CD4-positive, alpha-beta T cell treated with Interleukin-6 at 100 ng/mL for 8 hours (primary cell): ENCODE measurements around the gene CLEC16A.
"Not testable (repeated sequence)": the region's sequence is repeated elsewhere in the genome, so short reads cannot be mapped to it uniquely, and the experiment has no call there.

Experiments used
- DNase-seq: peaks from one replicate; pipeline ENCODE4 v3.0.0-alpha.2; 2020; ENCODE audit warnings: mixed read lengths, low spot score

The CLEC16A gene

DNA sequence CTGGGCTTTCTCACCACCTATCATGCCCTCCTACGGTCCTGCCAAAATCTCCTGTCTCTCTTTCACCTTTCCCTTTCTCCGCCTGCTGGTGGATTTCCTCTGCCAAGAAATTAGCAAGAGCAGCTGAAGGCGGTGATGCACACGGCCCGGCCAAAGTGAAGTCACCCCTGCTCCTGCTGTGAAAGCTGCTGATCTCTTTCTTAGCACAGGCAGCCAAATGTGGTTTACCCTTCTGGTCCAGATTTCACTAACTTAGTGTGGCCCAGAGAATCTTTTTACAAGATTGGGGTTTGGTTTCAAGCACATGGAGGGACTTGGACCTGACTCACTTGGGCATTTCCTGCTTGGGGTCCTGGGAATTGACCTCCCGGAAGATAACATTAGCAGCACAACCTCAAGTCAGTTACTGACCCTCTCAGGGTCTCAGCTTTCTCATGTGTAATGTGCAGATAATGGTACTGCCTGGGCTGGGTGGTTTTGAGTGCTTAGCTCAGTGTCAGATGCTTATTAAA lies 155.9 kb downstream of the CLEC16A start:
- DNase-seq, result no peak

DNA sequence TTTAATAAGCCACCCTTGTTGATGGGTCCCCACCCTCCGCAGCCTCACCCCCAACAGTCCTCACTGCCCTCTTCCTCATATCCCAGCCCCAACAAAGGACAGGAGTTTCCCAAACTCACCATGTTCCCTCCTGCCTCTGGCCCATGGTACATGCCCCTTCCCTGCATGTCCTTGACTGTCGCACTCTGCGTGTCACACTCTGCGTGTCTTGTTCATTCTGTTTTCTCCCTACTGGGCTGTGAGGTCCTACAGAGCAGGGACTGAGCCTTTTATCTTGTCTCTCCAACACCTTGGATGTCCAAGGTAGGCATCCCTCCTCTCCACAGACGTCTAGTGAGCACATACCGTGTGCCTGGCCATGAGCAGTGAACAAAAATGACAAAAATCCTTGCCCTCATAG lies 156.9 kb downstream of the CLEC16A start:
- DNase-seq, result no peak

DNA sequence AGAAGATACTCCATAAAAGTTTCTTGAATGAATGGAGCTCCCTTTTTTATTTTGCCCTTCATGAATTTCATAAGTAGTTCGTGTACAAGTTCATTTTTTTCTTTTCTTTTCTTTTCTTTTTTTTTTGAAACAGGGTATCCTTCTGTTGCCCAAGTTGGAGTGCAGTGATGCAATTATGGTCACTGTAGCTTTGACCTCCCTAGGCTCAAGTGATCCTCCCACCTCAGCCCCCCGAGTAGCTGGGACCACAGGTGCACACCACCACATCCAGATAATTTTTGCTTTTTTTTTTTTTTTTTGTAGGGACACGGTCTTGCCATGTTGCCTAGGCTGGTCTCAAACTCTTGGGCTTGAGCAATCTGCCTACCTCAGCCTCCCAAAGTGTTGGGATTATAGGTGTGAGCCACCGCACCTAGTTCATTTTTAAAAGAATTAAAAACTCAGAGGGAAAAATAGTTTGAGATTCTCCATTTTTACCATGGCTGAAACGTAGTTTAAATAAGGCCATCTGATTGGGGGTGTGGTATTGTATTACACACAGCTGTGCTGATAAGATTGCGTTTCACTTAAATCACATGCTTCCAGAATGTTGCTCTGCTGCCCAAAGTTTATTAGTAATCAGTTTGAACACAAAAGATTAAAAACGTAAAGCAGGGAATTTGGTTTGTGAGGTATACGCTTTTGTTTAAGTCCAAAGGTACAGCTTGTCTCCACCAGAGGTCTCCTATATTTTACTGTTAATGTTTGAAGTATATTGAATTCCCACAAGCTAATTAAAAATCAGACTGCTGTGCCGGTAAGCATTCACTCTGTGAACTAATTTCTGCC lies 157.5 kb downstream of the CLEC16A start:
- DNase-seq, result no peak

DNA sequence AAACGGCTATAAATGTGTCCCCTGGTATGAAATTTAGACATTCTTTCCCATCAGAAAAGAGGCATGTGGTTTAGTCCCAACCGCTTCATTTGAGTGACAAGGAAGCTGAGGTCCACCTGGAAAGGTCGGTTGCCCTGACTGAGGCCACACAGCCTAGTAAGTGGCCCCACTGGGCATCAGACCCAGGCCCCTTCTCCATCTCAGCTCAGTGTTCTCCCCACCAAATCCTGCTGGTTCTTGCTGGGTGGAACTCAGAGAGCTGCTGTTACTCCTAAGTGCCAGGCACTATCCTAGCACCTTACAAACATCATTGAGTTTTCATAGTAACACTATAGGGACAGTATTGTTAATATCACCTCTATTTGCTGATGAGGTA lies 158.1 kb downstream of the CLEC16A start:
- DNase-seq, result no peak

DNA sequence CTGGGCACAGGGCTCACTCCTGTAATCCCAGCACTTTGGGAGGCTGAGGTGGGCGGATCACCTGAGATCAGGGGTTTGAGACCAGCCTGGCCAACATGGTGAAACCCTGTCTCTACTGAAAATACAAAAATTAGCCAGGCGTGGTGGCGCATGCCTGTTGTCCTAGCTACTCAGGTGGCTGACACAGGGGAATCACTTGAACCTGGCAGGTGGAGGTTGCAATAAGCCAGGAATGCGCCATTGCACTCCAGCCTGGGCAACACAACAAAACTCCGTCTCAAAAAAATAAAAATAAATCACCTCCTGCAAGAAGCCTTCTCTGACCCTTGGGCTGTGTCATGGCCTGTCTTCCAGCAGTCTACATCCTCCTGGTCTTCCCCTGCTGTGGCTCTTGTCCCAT lies 158.9 kb downstream of the CLEC16A start:
- DNase-seq, result not testable (repeated sequence)

DNA sequence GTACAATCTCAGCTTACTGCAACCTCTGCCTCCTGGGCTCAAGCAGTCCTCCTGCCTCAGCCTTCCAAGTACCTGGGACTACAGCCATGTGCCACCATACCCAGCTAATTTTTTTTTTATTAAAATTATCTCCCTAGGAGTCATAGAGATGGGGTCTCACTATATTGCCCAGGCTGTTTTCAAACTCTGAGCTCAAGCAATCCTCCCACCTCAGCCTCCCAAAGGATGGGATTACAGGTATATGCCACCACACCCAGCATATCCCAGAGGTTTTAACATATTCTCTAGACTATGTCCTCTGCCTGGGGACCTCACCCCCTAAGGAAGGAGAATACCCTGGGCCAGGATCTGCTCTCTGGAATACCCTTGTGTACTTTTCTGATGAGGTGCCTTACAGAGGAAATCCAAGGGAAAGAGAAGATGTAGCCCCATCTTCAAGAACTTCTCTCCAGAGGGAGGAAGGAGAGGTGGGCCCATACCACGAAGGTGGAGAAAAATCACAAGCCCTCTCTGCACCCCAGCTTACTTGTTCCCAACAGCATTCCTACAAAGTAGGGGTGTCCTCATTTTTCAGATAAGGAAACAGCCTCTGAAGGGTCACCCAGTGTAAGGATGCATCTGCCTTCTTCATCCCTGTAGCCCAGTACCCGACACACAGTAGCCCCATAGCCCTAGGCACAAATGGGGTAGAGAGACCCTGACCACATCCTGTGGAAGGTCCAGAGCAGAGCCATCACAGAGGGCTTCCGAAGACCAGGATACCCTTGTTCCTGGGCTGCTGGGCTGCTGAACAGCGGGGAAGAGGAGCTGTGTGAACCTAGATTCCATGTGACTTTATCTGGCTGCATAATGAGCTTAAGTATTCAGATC lies 160.0 kb downstream of the CLEC16A start:
- DNase-seq, result no peak

DNA sequence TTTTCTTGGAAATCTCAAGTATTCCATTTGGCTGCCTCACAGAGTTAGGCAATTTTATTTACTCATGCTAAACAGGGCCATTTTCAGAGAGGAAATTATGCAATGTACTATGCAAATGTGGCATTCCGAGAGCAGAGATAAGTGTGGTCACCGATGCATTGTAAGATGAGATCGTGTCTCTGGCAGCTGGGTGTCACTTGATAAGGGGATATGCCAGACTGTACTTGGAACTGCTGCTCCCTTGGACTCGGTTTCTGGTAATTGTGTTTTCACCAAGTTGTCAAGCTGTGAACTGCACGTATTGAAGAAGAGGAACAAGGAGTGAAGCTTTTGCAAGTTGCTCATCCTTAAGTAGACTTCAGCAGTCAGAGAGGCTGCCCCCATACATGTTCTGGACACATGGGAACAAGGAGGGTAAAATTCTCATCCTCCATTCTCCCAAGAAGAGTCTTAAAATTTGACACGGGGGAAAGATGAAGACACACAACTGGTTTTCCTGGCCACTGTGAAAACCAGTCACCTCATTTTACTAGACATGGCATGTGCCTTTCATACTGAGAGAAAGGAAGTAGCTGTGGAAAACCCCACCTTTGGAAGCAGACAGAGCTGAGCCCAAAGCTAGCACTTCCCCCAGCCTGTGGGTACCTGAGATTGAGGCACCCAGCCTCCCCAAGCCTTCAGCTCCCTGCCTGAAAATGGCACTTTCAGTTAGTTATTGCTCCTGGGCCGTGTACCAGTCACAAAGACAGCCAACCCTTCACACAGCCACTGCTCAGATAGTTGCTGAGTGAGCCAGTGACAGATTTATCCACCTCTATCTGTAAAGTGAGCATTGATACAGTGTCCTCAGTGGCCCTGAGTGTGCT lies 160.9 kb downstream of the CLEC16A start:
- peak; percentile 29 for DNase-seq

DNA sequence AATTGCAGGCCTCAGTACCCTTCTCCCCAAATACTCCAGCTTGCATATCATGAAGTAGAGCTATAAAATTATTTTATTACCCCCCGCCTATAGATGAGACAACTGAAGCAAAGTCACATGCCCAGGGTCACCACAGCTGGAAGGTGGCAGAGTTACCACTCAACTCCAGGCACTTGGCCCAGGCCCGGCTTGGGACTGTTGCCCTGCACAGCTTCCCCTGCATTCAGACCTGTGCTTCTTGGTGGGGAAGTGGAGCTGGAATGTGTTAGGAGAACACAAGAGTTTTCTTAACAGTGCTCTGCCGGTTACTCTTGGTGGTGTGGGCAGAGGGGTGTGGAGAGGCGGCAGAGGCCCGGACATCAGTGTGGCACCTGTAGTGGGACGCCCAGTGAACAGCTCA lies 162.4 kb downstream of the CLEC16A start:
- DNase-seq, result no peak

DNA sequence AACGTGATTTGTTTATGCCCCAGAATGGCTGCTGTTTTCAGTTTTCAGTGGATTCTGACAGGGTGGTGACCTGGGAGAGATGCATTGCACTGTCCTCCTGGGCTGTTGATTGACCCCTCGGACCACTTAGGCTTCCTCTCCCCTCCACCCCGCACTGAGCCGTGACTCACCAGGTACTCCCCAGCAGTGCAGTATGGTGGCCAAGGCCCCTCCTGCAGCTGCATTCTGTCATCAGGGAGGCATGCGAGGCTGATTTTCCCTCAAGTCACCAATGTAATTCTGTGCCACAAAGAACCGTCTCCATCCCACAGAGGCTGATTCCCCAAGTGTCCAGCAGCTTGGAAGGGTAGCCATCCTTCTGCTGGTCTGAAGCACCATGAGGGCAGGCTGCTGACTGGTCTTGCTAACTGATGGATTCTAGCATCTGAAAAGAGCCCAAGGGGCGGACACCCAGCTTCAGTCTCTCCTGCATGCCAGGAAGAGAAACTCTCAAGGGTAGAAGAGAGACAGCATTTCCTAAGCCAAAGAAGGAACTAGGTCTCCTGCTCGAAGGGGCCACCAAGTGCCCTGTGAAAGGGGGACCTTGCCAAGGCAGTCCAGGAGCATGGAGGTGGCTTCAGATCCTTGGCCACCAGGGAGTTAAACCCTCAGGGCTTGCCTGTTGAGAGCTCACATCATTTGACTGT lies 163.6 kb downstream of the CLEC16A start:
- DNase-seq, result no peak

DNA sequence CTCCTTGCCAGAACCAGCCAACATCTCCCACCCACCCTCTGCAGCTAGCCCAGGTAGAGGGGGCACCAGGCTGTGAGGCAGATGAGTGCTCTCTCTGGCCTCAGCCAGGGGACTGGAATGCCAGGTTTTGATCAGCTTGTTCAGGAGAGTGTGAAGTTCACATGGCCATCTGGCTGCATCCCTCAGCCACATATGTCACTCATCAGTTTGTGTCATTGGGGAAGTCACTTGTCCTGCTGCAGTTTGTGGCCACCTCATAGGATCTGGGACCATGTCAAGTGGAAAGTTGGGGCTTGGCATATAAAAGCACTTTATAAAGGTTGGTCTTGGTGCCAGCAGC lies 164.1 kb downstream of the CLEC16A start:
- no peak for DNase-seq

DNA sequence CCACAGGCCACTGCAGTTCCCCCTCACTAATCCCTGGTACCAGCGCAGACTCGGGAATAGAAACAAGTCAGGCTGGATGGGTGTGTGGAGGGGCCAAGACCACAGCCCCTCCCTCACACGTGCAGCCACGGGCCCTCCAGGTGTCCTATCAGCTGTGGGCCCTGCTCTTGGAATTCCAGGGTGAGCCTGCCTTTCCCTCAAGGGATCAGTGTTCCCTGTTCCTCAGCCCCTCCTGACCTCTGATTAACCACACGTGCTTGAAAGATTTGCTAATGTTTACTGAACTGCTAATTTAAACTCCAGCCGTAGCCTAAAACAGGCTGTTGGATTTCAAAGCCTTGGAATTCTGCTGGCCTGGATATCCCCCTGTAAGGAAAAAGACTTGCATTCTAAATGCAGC lies 165.2 kb downstream of the CLEC16A start:
- DNase-seq, result no peak

DNA sequence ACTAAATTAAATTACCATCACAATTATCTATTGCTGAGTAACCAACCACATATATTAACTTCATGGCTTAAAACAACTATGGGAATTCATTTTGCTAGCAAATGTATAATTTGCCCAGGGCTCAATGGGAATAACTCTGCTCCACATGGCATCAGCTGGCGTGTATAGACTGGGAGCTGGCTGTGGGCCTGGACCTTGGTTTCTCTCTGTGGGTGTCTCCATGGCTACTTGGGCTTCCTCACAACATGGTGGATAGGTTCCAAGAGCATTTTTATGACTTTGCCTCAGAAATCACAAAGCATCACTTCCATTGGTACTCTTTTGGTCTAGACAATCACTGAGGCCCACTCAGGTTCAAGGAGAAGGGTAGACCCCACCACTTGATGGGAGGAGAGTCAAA lies 166.8 kb downstream of the CLEC16A start:
- no peak for DNase-seq

DNA sequence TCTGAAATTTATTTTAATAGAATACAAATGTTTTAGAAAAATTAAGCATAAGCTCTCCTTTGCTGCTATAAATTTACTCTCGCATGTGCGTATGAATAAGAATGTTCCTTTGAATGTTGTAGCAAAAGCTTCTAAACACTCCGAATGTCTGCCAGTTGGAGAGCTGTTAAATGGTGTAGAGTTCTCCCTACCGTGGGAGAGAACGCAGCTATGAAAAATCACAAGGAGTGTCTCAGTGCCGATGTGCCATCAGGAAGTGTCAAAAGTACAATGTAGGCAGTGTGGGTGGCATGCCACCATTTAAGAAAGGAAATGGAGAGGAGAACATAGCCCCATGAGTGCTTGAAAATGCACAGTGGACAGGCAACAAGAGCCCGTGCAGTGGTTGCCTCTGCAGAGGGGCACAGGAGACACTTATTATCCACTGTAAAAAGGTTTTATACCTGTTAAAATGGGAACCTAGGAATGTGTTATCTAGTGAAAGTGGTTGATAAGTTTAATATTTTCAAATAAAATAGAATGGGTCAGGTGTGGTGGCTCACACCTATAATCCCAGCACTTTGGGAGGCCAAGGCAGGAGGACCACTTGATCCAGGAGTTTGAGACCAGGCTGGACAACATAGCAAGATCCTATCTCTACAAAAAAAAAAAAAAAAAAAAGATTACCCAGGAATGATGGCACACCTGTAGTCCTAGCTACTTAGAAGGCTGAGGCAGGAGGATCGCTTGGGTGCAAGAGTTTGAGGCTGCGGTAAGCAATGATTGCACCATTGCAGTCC lies 167.7 kb downstream of the CLEC16A start:
- no peak for DNase-seq

DNA sequence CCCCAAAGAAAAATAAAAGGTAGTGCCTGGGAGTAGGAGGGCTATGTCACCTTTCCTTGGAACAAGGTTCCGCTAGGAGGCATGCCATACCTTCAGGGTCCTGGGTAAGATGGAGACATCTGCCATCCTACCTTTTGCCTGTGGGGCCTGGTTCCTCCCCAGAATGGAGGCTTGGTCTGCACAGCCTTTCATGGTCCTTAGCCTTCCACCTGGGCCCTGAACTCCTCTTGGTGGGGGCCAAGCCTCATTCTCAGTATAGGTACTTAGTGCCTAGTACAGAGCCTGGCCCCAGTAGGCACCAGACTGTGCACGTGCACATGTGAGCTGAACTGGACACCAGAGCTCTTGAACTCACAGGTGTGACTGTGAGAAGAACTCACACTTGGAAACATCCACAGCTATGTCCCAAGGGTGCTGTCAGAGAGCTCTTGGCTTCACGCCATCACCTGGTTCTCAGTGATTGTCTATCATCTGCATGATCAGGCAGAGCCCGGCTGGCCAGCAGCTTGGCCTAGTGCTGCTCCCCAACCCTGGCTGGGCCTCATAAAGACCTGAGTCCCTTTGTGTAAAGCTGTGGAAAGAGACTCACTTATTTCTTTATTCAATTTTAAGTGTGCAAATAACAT lies 168.5 kb downstream of the CLEC16A start:
- no peak for DNase-seq

DNA sequence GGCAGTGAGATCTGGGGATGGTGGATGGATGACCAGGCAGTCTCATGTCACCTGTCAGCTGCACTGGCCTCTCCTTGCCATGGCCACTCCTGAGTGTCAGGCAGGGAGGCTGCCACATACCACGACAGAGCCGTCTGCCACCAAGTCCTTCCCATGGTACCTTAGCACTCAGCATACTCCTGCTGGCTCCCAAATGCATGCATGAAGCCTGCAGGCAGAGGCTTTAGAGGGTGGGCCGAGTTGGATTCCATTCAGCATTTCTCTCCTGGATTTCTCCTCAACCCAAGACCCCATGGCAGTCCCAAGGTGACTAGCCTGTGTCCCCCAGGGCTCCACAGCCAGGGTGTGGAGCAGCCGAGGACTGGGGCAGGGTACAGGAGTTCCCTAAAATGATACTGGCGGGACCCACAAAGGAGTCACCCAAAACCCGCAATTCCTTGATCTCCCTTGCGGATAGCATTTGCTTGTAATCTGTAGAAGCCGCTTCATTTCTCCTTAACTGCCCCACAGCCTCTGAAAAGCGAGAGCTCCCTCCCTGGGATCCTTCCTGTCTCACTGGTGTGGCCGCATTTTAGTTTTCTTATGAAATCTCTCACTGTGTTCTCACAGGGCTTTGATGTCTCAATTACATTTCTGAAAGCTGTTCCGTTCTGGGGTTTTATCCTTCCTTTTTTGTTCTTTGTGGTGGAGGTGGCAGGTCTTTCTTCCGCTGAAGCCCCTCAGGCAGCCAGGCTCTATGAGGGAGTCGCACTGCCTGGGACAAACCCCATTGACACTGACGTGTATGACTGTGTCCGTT lies 170.2 kb downstream of the CLEC16A start:
- peak; percentile 14 for DNase-seq

DNA sequence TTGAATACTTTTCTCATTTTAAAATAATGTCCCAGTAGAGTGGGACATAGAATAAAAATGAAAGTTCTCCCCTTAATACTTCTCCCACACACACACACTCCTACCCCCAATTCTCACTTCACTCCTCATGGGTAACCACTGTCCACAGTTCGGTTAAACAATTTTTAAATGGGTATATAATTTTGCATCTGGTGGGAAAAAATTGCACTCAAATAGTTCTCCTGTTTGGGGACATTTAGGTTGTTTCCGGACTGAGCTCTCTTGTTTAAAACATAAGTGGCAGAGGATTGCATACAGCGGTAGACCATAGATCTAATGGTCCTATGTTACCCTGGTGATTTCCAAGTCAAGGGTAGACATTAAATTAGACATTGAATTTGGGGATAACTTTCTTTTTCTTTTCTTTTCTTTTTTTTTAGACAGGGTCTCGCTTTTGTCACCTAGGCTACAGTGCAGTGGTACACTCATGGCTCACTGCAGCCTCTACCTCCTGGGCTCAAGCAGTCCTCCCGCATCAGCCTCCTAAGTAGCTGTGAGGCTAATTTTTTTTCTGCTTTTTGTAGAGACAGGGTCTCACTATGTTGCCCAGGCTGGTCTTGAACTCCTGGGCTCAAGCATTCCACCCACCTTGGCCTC lies 173.3 kb downstream of the CLEC16A start:
- no peak for DNase-seq

DNA sequence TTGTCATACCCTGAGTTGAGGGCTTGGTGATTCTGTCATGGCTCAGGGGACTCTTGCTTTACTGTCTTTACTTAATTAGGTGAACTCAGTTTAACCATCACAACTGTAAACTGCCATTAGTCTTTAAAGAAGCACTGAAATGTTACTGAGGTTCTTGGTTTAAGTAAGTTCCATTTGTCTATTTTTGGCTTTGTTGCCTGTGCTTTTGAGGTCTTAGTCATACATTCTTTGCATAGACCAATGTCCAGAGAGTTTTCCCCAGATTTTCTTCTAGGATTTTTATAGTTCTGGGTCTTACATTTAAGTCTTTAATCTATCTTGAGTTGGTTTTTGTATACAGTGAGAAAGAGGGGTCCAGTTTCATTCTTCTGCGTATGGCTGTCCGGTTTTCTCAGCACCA lies 174.1 kb downstream of the CLEC16A start:
- no peak for DNase-seq

DNA sequence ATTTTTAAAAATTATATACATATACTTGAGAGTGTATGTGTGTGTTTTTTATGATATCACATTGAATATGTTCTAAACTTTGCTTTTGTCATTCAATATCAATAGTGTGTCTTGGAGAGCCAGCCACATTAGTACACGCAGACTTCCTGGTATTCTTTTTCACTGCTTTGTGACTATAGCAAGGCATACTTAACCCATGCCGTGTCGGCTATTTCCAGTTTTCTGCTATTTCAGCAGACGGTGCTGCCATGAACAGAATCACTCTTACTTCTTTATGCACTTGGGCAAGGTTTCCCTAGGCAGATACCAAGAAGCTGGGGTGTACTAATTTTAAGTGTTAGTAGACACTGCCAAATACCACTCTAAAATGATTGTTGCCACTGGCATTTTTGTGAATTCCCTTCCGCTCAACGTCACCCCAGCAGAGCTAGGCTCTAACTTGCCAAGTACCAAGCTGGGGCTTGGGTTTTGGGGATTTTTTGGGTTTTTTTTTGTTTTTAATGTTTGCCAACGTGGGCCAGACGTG lies 176.8 kb downstream of the CLEC16A start:
- DNase-seq, result no peak
